A549 (cell line): ENCODE measurements around the gene PRKRIP1. TPM values are rescaled to one million over a fixed set of nuclear protein-coding genes. Genes with fewer than 3 reads are reported as not detected.
"Not testable (repeated sequence)": the region's sequence is repeated elsewhere in the genome, so short reads cannot be mapped to it uniquely, and the experiment has no call there.

ENCODE experiments used
- ATAC-seq, 2 experiments: fragments of 200-7000 bp in 1 of 2; fragments of >200 bp in 1 of 2; cut with Nextera tagmentation in 1 of 2; cut with Tn5 transposase in 1 of 2; 3 replicates each; pipeline versions ENCODE4 v1.8.0 to v1.9.1; 2018 to 2020; ENCODE audit warnings: mild to moderate bottlenecking in 1 of 2, moderate library complexity in 1 of 2
- CTCF ChIA-PET: fragments of 300-600 bp; sonication (Branson Sonifier 250); formaldehyde crosslinking; extraction: SDS; loops from one replicate; lab custom pipeline; 2021; ENCODE audit warnings: antibody characterized with exemption, inconsistent platforms; lab: Yijun Ruan, JAX
- POLR2A ChIA-PET: fragments of 350-600 bp; formaldehyde crosslinking; extraction: SDS; loops from one replicate; lab custom pipeline; 2021; ENCODE audit warnings: antibody characterized with exemption, inconsistent platforms; lab: Yijun Ruan, JAX
- DNase-seq, 2 experiments: peaks; one replicate each; pipeline versions ENCODE4 v3.0.0 to v3.0.0-alpha.2; 2011 to 2016; ENCODE audit warnings: low read depth in 1 of 2, low spot score in 1 of 2
- FAIRE-seq: peaks from 2 replicates; lab custom pipeline; 2011; peaks lifted over from hg19 to GRCh38; lab: Jason Lieb, UNC
- H3K27ac ChIP-seq, 2 experiments: fragments of >200 bp; sonication (Bioruptor Twin); formaldehyde crosslinking; 3 replicates each; pipeline ENCODE4 v1.5.1; 2016 to 2017
- H3K4me1 ChIP-seq: fragments of >200 bp; sonication (Bioruptor Twin); formaldehyde crosslinking; 3 replicates; pipeline ENCODE4 v1.6.1; 2016
- H3K4me2 ChIP-seq: fragments of >200 bp; sonication (Bioruptor Twin); formaldehyde crosslinking; 3 replicates; pipeline ENCODE4 v1.6.1; 2016
- H3K4me3 ChIP-seq: fragments of >200 bp; sonication (Bioruptor Twin); formaldehyde crosslinking; 3 replicates; pipeline ENCODE4 v1.5.1; 2016
- H3K9me3 ChIP-seq: fragments of >200 bp; sonication (Bioruptor Twin); formaldehyde crosslinking; 3 replicates; pipeline ENCODE4 v1.6.1; 2016
- CBX2 ChIP-seq: fragments of 200-600 bp; sonication (generic); IDR thresholded peaks from 2 replicates; pipeline ENCODE4 v1.6.1; 2016; ENCODE audit warnings: low read depth, mild to moderate bottlenecking, borderline replicate concordance
- CBX8 ChIP-seq: fragments of 200-600 bp; sonication (generic); IDR thresholded peaks from 2 replicates; pipeline ENCODE4 v1.6.1; 2016
- CHD2 ChIP-seq: fragments of 150-350 bp; IDR thresholded peaks from 2 replicates; pipeline ENCODE4 v1.6.1; 2014; ENCODE audit warnings: low read length; ENCODE audit not compliant: partially characterized antibody
- CHD4 ChIP-seq: fragments of 200-600 bp; sonication (generic); IDR thresholded peaks from 2 replicates; pipeline ENCODE4 v1.6.1; 2016; ENCODE audit warnings: antibody characterized with exemption, mild to moderate bottlenecking, borderline replicate concordance
- CTCF ChIP-seq: fragments of >200 bp; sonication (Bioruptor Twin); formaldehyde crosslinking; IDR thresholded peaks from 3 replicates; pipeline ENCODE4 v1.5.1; 2016
- FOXS1 ChIP-seq: fragments of 250-450 bp; sonication (Bioruptor Pico); IDR thresholded peaks from 2 replicates; pipeline ENCODE4 v1.5.0; 2020; ENCODE audit warnings: mild to moderate bottlenecking, moderate library complexity
- GATA3 ChIP-seq: IDR thresholded peaks from 2 replicates; pipeline ENCODE4 v1.6.1; 2012; ENCODE audit warnings: borderline replicate concordance
- HEYL ChIP-seq: fragments of 250-450 bp; sonication (Bioruptor Pico); IDR thresholded peaks from 2 replicates; pipeline ENCODE4 v1.8.0; 2021; ENCODE audit warnings: mild to moderate bottlenecking, moderate library complexity
- HOXA7 ChIP-seq: fragments of 250-450 bp; sonication (Bioruptor Pico); IDR thresholded peaks from 2 replicates; pipeline ENCODE4 v1.5.0; 2020; ENCODE audit warnings: mild to moderate bottlenecking, moderate library complexity
- JUNB ChIP-seq: fragments of >200 bp; sonication (Bioruptor Twin); formaldehyde crosslinking; IDR thresholded peaks from 2 replicates; pipeline ENCODE4 v1.6.1; 2016
- KDM1A ChIP-seq: fragments of 200-600 bp; sonication (generic); IDR thresholded peaks from 2 replicates; pipeline ENCODE4 v1.6.1; 2016; ENCODE audit warnings: low read depth, mild to moderate bottlenecking
- KDM5A ChIP-seq: fragments of 200-600 bp; sonication (generic); IDR thresholded peaks from 2 replicates; pipeline ENCODE4 v1.6.1; 2016; ENCODE audit warnings: antibody characterized with exemption, mild to moderate bottlenecking
- MAFK ChIP-seq: fragments of 450-650 bp; IDR thresholded peaks from 2 replicates; pipeline ENCODE4 v1.6.1; 2014; ENCODE audit not compliant: partially characterized antibody
- MAZ ChIP-seq: fragments of 150-350 bp; IDR thresholded peaks from 2 replicates; pipeline ENCODE4 v1.6.1; 2014; ENCODE audit warnings: antibody characterized with exemption, low read depth, low read length, borderline replicate concordance
- MYC ChIP-seq: IDR thresholded peaks from 2 replicates; pipeline ENCODE4 v1.6.1; 2012; ENCODE audit warnings: mild to moderate bottlenecking, inconsistent platforms, low read length, improper control_type of control experiment, borderline replicate concordance
- POLR2A ChIP-seq: IDR thresholded peaks from 2 replicates; pipeline ENCODE4 v1.6.1; 2012; ENCODE audit warnings: mild to moderate bottlenecking, low read length
- POLR2AphosphoS2 ChIP-seq: conservative IDR thresholded peaks from 2 replicates; pipeline ENCODE4 v1.6.1; 2012; ENCODE audit warnings: low read length, improper control_type of control experiment, inconsistent platforms
- RAD21 ChIP-seq, 2 experiments: fragments of >200 bp in 1 of 2; sonication (Bioruptor Twin) in 1 of 2; formaldehyde crosslinking in 1 of 2; IDR thresholded peaks in 1 of 2; conservative IDR thresholded peaks in 1 of 2; 2 replicates in 1 of 2; 3 replicates in 1 of 2; pipeline ENCODE4 v1.6.1; 2012 to 2018; ENCODE audit warnings: inconsistent platforms in 1 of 2
- RARB ChIP-seq: fragments of 250-450 bp; sonication (Bioruptor Pico); IDR thresholded peaks from 2 replicates; pipeline ENCODE4 v1.8.0; 2021; ENCODE audit warnings: mild to moderate bottlenecking, moderate library complexity
- TP53 ChIP-seq: fragments of 250-450 bp; sonication (Bioruptor Pico); IDR thresholded peaks from 2 replicates; pipeline ENCODE4 v1.5.0; 2021; ENCODE audit warnings: mild to moderate bottlenecking, moderate library complexity
- ZC3H11A ChIP-seq: fragments of 450-650 bp; IDR thresholded peaks from 2 replicates; pipeline ENCODE4 v1.6.1; 2014; ENCODE audit warnings: antibody characterized with exemption, mild to moderate bottlenecking
- ZNF302 ChIP-seq: fragments of 250-450 bp; sonication (Bioruptor Pico); IDR thresholded peaks from 2 replicates; pipeline ENCODE4 v1.9.0; 2021; ENCODE audit warnings: inconsistent platforms, mild to moderate bottlenecking, moderate library complexity
- ZSCAN20 ChIP-seq: fragments of 250-450 bp; sonication (Bioruptor Pico); IDR thresholded peaks from 2 replicates; pipeline ENCODE4 v1.8.0; 2022; ENCODE audit warnings: mild to moderate bottlenecking, moderate library complexity
- WGBS: methylation state at CpG from one replicate; pipeline ENCODE4 v1.1.6; 2017; ENCODE audit errors: missing lambda C conversion rate; 5-methylcytosine and 5-hydroxymethylcytosine counted together
- polyA plus RNA-seq, 4 experiments: library from polyadenylated mRNA; depleted of rRNA in 3 of 4; stranded (reverse); fragments of >200 nt; fragmentation: RNase III in 1 of 4; extraction: RNeasy Plus Mini Kit Qiagen cat#74134 plus additional on column Dnase treatment in 1 of 4; gene quantifications; 2 replicates in 3 of 4; 3 replicates in 1 of 4; pipeline ENCODE4 v1.2.3, GENCODE V29; 2011 to 2017
- TF ChIP-seq, protein P1 (sequence below): fragments of 250-450 bp; sonication (Bioruptor Pico); IDR thresholded peaks from 2 replicates; pipeline ENCODE4 v1.5.0; 2021; ENCODE audit warnings: mild to moderate bottlenecking, moderate library complexity, borderline replicate concordance
- TF ChIP-seq, protein P2 (sequence below): fragments of >200 bp; sonication (Bioruptor Twin); formaldehyde crosslinking; IDR thresholded peaks from 3 replicates; pipeline ENCODE4 v1.6.1; 2016
- TF ChIP-seq, protein P3 (sequence below): fragments of >200 bp; sonication (Bioruptor Twin); formaldehyde crosslinking; IDR thresholded peaks from 2 replicates; pipeline ENCODE4 v1.6.1; 2016

The PRKRIP1 gene
- polyA plus RNA-seq, 2 of the 4 experiments (the other 2 are of a cell fraction) = 15.4 to 24.1 TPM

DNA sequence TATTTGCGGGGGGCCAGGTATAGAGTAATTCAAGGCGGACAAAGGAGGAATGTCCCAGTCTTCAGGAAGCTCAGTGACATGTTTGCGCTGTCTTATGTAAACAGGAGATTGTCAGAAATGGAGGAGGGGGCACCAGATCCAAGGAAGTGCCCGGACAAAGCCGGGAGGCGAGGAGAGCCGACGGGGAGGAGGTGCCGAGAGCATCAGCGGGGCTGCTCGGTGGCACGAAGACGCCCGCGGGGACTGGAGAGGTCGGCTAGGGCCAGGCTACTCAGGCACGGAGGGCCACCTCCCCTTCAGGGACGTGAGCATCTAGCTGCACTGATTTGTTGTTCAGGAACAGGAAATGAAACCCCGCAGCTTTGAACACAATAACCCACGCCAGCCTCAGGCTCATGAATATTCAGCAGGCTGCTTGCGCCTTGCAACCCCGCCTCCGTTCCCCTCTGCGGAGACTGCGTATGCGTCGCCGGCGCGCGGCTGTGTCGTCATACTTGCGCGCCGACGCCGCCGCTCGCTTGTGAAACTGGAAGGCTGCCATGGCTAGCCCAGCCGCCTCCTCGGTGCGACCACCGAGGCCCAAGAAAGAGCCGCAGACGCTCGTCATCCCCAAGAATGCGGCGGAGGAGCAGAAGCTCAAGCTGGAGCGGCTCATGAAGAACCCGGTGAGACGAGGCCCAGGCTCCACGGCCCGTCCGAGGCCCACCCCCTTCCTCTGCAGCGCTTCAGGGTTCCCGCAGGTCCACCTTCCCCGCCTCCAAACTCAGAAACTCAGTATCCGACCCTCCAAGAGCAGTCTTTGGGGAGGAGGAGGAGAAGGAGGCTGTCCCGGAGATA, at the start of gene PRKRIP1 (continued):
- TF ChIP-seq CBX8 (no peak), MAFK (no peak), JUNB (no peak), POLR2AphosphoS2 (peak; percentile 44; the same call in 1 of the 2 replicates), ZNF302 (CRISPR knock-in tag) (no peak), FOXS1 (CRISPR knock-in tag) (no peak), MAZ (no peak), TP53 (no peak), CTCF (no peak), GATA3 (no peak), ZSCAN20 (no peak), CHD2 (no peak), POLR2A (peak; percentile 8; the same call in 1 of the 2 replicates), ZC3H11A (no peak), RARB (CRISPR knock-in tag) (no peak), HEYL (no peak), MYC (no peak), RAD21 (conservative IDR thresholded peaks at IDR 0.05 in 1 of 2, IDR thresholded peaks at IDR 0.05 in 1 of 2) (no peak), CBX2 (no peak), CHD4 (no peak), KDM1A (no peak), HOXA7 (CRISPR knock-in tag) (peak; percentile 85; the same call in 1 of the 2 replicates), KDM5A (peak; percentile 81)
- TF ChIP-seq, protein P1, sequence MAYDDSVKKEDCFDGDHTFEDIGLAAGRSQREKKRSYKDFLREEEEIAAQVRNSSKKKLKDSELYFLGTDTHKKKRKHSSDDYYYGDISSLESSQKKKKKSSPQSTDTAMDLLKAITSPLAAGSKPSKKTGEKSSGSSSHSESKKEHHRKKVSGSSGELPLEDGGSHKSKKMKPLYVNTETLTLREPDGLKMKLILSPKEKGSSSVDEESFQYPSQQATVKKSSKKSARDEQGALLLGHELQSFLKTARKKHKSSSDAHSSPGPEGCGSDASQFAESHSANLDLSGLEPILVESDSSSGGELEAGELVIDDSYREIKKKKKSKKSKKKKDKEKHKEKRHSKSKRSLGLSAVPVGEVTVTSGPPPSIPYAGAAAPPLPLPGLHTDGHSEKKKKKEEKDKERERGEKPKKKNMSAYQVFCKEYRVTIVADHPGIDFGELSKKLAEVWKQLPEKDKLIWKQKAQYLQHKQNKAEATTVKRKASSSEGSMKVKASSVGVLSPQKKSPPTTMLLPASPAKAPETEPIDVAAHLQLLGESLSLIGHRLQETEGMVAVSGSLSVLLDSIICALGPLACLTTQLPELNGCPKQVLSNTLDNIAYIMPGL (CRISPR knock-in tag) = no peak
- TF ChIP-seq, protein P2, sequence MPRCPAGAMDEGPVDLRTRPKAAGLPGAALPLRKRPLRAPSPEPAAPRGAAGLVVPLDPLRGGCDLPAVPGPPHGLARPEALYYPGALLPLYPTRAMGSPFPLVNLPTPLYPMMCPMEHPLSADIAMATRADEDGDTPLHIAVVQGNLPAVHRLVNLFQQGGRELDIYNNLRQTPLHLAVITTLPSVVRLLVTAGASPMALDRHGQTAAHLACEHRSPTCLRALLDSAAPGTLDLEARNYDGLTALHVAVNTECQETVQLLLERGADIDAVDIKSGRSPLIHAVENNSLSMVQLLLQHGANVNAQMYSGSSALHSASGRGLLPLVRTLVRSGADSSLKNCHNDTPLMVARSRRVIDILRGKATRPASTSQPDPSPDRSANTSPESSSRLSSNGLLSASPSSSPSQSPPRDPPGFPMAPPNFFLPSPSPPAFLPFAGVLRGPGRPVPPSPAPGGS = no peak
- TF ChIP-seq, protein P3, sequence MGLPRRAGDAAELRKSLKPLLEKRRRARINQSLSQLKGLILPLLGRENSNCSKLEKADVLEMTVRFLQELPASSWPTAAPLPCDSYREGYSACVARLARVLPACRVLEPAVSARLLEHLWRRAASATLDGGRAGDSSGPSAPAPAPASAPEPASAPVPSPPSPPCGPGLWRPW = no peak

GRCh38 chr7:102346983-102347382, 49.2 kb upstream of the PRKRIP1 start:
- ATAC-seq, DNase-seq, H3K4me2 ChIP-seq, CTCF ChIA-PET, FAIRE-seq, H3K9me3 ChIP-seq, H3K4me1 ChIP-seq, H3K4me3 ChIP-seq, POLR2A ChIA-PET, H3K27ac ChIP-seq: not testable (repeated sequence)
- WGBS = 67% methylated on average over 4 of the region's 6 CpGs

- no CpG with 5 or more reads among the region's 6 CpGs for whole genome bisulfite sequencing
- H3K4me2 ChIP-seq, H3K4me3 ChIP-seq, H3K4me1 ChIP-seq, POLR2A ChIA-PET, DNase-seq, H3K9me3 ChIP-seq, FAIRE-seq, H3K27ac ChIP-seq, ATAC-seq, CTCF ChIA-PET: not testable (repeated sequence)
These were observed 39.8 kb upstream of the PRKRIP1 start, which contains the start of gene SPDYE6 for GRCh38 chr7:102356344-102356743. SPDYE6 (minus strand) TSS chr7:102356444; CDS start chr7:102356023, 421 bp downstream.
